GM12874 (cell line): ENCODE data around the gene SMCHD1.

Experiments
- TF ChIP-seq, protein P1 (sequence below): IDR thresholded peaks from 2 replicates; pipeline ENCODE4 v1.5.1; 2011; ENCODE audit warnings: low read depth, mild to moderate bottlenecking, control low read depth, low read length, moderate library complexity; ENCODE audit not compliant: insufficient read depth

SMCHD1 gene

GRCh38 chr18:2780750-2781149, 125.2 kb downstream of the SMCHD1 start:
- TF ChIP-seq, protein P1, sequence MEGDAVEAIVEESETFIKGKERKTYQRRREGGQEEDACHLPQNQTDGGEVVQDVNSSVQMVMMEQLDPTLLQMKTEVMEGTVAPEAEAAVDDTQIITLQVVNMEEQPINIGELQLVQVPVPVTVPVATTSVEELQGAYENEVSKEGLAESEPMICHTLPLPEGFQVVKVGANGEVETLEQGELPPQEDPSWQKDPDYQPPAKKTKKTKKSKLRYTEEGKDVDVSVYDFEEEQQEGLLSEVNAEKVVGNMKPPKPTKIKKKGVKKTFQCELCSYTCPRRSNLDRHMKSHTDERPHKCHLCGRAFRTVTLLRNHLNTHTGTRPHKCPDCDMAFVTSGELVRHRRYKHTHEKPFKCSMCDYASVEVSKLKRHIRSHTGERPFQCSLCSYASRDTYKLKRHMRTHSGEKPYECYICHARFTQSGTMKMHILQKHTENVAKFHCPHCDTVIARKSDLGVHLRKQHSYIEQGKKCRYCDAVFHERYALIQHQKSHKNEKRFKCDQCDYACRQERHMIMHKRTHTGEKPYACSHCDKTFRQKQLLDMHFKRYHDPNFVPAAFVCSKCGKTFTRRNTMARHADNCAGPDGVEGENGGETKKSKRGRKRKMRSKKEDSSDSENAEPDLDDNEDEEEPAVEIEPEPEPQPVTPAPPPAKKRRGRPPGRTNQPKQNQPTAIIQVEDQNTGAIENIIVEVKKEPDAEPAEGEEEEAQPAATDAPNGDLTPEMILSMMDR, result no peak

GRCh38 chr18:2787225-2787624, 131.7 kb downstream of the SMCHD1 start:
- TF ChIP-seq, protein P1, result no peak

- TF ChIP-seq, protein P1, result no peak
Measured at GRCh38 chr18:2792395-2792794, 136.9 kb downstream of the SMCHD1 start.

- TF ChIP-seq, protein P1, result no peak
Measured at GRCh38 chr18:2794159-2794558, 138.6 kb downstream of the SMCHD1 start.

- TF ChIP-seq, protein P1, result no peak
Measured at GRCh38 chr18:2797951-2798350, 142.4 kb downstream of the SMCHD1 start.

GRCh38 chr18:2799369-2799768, 143.8 kb downstream of the SMCHD1 start:
- TF ChIP-seq, protein P1, result no peak

GRCh38 chr18:2805970-2806943, 150.7 kb downstream of the SMCHD1 start:
- TF ChIP-seq, protein P1, result no peak
